Body of pancreas (tissue), 4 donors: ENCODE measurements around the gene PDPK1.
"Not testable (repeated sequence)": the region's sequence is repeated elsewhere in the genome, so short reads cannot be mapped to it uniquely, and the experiment has no call there.

Source experiments
- POLR2A ChIP-seq, 3 donors: fragments of 450-650 bp; IDR thresholded peaks; one replicate each; pipeline ENCODE4 v1.6.1; 2016; ENCODE audit warnings: antibody characterized with exemption in 3 of 3, mild to moderate bottlenecking in 2 of 3
- TF ChIP-seq, protein P1 (sequence below), 7 experiments: fragments of 450-650 bp in 4 of 7; fragments of 200-600 bp in 3 of 7; sonication (generic) in 3 of 7; IDR thresholded peaks; one replicate each; pipeline ENCODE4 v1.5.1; 2016 to 2019; ENCODE audit warnings: antibody characterized with exemption in 7 of 7

DNA sequence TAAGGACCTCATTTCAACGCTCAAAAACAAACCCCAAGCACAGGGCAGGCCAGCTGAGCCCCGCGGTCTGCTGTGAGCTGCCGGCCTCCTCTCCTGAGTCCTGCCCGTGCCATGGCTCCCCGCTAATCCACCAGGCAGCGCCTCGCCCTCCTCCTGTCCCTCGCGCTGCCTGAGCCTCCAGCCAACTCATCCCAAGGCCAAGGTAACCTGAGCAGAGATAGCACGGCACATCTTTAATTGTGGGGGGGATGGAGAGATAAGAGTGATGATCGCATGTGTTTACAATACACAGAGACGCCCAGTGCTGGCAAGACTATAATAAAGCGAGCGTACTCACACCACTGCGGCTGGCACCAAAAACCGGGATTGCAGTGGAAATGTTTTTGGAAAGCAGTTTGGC lies 104.7 kb downstream of the PDPK1 start:
- TF ChIP-seq, protein P1, sequence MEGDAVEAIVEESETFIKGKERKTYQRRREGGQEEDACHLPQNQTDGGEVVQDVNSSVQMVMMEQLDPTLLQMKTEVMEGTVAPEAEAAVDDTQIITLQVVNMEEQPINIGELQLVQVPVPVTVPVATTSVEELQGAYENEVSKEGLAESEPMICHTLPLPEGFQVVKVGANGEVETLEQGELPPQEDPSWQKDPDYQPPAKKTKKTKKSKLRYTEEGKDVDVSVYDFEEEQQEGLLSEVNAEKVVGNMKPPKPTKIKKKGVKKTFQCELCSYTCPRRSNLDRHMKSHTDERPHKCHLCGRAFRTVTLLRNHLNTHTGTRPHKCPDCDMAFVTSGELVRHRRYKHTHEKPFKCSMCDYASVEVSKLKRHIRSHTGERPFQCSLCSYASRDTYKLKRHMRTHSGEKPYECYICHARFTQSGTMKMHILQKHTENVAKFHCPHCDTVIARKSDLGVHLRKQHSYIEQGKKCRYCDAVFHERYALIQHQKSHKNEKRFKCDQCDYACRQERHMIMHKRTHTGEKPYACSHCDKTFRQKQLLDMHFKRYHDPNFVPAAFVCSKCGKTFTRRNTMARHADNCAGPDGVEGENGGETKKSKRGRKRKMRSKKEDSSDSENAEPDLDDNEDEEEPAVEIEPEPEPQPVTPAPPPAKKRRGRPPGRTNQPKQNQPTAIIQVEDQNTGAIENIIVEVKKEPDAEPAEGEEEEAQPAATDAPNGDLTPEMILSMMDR (IDR thresholded peaks at IDR 0.05) = not testable (repeated sequence)
- not testable (repeated sequence) for TF ChIP-seq POLR2A (IDR thresholded peaks at IDR 0.05)
